GM12892 (cell line): ENCODE data around the gene FBXL17.
"Not testable (repeated sequence)": the region's sequence is repeated elsewhere in the genome, so short reads cannot be mapped to it uniquely, and the experiment has no call there.

Experiments used
- DNase-seq: peaks from one replicate; pipeline ENCODE4 v3.0.0; 2011; ENCODE audit not compliant: insufficient read length
- FAIRE-seq: peaks from 2 replicates; lab custom pipeline; 2011; peaks lifted over from hg19 to GRCh38; lab: Jason Lieb, UNC
- POLR2A ChIP-seq: IDR thresholded peaks from 2 replicates; pipeline ENCODE4 v1.6.1; 2011; ENCODE audit warnings: low read depth, low read length, control low read depth
- POLR2AphosphoS5 ChIP-seq: IDR thresholded peaks from 2 replicates; pipeline ENCODE4 v1.6.1; 2011; ENCODE audit warnings: low read depth, low read length, control low read depth
- TAF1 ChIP-seq: IDR thresholded peaks from 2 replicates; pipeline ENCODE4 v1.6.1; 2011; ENCODE audit warnings: low read depth, mild to moderate bottlenecking, control low read depth, low read length, borderline replicate concordance

Gene FBXL17

DNA sequence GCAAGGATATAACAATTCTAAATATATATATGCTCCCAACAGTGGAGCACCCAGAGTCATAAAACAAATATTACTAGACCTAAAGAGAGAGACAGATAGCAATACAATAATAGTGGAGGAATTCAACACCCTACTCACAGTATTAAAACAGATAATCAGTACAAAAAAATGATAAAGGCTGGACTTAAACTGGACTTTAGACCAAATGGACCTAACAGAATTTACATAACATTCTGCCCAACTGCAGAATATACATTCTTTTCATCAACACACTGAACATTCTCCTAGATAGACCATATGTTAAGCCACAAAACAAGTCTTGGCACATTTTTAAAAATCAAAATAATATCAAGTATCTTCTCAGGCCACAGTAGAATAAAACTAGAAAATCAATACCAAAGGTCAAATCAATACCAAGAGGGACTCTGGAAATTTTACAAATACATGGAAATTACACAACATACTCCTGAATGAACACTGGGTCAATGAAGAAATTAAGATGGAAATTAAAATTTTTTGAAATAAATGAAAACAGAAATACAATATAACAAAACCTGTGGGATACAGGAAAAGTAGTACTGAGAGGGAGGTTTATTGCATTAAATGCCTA is 100.8 kb downstream of the FBXL17 start:
- FAIRE-seq (no peak), DNase-seq (no peak)
- TF ChIP-seq POLR2AphosphoS5 (no peak), TAF1 (no peak), POLR2A (no peak)

DNA sequence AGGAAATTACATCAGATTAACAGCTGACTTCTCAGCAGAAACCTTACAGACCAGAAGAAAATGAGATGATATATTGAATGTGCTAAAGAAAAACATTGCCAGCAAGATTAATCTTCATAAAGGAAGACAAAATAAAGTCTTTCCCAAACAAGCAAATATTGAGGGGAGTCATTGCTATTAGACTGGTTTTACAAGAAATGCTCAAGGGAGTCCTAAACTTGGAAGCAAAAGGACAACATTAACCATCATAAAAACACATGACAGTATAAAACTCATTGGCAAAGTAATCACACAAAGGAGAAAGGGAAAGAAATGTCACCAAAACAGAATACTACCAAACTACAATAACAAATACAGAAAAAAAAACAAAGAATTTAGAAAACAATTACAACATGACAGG is 101.7 kb downstream of the FBXL17 start:
- no peak for TF ChIP-seq POLR2AphosphoS5
- no peak for TF ChIP-seq POLR2A
- TF ChIP-seq TAF1: no peak
- DNase-seq (no peak), FAIRE-seq (no peak)

DNA sequence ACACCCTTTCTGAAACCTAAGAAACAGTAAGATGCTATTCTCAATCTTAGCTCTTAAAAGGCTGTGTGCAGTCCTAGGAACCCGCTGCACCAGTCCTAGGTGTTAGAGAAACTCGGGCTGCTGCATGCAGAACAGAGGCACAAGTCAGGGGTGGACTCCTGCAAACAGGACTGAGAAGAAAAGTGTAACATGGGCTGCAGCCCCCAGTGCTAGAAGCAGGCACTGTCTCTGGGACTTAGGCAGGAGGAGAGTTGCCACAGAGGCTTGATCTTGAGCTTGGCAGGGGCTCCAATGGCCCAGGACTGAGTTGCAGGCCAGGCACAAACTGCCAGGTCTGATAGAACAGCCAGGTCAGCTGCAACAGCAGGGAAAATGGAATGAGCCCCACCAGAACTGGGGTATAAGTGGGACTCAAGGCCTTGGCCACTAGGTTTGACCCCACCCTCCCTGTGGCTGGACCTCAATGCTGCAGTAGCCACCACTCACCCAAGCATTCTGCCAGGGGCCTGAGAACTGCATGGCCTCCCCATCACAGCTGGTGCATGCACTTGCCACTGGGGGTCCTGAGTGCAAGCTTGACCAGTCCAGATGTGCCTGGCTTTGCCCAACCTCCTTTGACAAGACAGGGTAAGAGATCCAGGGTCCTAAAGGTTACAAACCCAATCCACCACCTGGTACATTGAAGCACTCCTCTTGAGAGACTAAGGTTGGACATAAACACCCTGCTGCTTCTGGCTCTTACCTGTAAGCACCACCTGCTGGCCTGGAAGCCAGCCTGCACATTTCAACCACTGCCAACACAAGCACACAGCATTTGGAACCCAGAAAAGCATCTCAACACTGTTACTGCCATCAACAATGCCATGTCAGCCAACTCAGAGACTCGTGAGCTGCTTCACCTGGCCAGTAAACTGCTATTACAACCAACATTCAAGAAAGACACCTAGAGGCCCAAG is 103.3 kb downstream of the FBXL17 start:
- TF ChIP-seq TAF1: no peak
- TF ChIP-seq POLR2A: no peak
- TF ChIP-seq POLR2AphosphoS5: no peak
- DNase-seq (no peak), FAIRE-seq (no peak)

DNA sequence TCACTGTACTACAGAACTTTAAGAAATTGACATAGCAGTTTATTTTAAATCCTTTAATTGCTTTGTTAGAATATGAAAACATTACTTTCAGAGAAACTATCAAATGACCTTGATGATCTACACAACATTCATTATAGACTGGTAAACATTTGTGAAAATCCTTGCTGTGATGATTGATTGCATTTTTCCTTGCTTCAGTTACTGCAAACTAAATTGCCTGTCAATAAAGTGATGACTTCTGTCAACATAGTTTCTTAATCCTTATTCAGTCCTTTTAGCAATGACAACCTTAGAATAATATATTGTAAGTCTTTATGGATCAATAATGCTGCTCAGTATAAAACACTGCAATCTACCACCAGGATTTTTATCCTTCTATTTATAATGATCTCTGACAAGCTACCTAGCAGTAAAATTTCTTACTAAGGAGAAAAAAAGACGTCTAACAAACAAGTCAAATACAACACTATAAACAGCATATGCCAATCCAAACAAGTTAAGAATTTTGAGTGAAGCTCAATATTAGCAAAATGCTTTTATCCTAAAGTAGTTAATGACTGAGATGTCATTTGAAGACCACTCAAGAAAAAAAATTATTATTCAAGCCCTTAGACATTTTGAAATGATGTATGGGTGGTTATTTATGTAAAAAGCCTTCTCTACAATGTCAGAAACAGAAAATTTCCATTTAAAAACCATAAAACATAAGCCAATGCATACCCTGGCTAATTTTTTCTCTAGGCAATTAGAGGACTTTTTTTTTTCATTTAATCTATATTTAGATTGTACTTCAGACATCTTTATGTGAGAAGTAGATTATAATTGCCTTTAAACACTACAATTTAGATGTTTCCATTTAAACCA is 105.5 kb downstream of the FBXL17 start:
- TF ChIP-seq POLR2A (no peak), POLR2AphosphoS5 (no peak), TAF1 (no peak)
- FAIRE-seq (no peak), DNase-seq (no peak)

DNA sequence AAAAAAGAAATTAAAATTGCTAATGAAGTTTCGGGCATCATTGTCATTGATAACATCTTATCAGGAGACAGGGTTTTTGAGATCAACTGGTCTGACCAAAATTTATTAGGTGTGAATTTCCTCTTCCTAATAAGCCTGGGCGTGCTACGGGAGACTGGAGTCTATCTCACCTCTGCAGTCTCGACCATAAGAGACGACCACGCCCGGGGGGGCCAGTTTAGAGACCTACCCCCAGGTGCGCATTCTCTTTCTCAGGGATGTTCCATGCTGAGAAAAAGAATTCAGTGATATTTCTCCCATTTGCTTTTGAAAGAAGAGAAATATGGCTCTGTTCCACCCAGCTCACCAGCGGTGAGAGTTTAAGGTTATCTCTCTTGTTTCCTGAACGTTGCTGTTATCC is 107.8 kb downstream of the FBXL17 start:
- DNase-seq, FAIRE-seq: not testable (repeated sequence)

DNA sequence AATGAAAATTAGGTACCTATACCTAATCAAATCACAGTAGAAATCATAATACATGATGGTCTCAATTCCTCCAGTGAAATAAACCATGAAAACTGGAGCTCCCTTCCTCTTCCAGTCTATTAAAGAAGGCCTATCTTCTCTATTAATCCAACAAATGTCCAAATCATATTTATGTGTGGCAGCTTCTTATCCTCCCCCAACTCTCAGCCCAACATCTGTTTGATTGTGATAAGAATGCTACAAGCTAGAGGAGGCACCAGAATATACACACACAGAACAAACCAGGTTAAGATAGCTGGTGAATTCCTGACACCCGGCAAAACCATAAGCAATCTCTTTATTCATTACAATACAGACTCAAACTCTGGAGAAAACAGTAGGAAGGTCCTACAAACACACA is 110.8 kb downstream of the FBXL17 start:
- TF ChIP-seq TAF1 (no peak), POLR2A (no peak), POLR2AphosphoS5 (no peak)
- FAIRE-seq (no peak), DNase-seq (no peak)

DNA sequence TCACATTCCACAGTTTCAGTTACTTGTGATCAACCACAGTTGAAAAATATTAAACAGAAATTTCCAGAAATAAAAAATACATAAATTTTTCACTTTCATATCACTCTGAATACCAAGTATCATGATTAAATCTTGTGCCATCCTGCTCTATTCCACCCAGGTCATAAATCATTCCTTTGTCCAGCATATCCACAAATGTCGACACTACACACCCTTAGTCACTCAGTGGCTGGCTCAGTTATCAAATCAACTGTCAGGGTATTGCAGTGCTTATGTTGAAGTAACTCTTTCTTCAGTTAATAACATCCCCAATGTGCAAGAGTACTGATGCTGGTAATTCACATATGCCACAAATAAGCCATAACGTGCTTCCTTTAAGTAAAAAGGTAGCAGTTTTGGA is 115.7 kb downstream of the FBXL17 start:
- DNase-seq (no peak), FAIRE-seq (no peak)
- TF ChIP-seq POLR2AphosphoS5: no peak
- TF ChIP-seq POLR2A: no peak
- no peak for TF ChIP-seq TAF1

DNA sequence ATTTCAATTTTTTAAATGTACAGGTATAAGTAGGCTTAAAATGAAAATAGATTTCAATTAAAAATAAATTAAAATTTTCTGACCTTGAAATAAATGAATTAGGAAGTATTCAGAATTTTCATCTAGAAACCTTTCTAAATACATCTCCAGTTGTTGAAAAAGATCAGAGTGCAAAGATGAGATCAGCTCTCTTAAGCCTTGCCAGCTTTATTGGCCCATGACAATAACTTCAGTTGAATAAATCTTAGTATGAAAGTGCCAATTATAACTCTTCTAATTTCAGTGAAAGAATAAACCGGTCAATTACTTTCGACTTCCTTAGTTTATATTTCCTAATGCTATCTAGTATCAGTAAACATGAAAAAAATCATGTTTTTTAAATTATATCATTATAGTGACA is 117.4 kb downstream of the FBXL17 start:
- DNase-seq (no peak), FAIRE-seq (no peak)
- no peak for TF ChIP-seq TAF1
- no peak for TF ChIP-seq POLR2AphosphoS5
- TF ChIP-seq POLR2A: no peak

DNA sequence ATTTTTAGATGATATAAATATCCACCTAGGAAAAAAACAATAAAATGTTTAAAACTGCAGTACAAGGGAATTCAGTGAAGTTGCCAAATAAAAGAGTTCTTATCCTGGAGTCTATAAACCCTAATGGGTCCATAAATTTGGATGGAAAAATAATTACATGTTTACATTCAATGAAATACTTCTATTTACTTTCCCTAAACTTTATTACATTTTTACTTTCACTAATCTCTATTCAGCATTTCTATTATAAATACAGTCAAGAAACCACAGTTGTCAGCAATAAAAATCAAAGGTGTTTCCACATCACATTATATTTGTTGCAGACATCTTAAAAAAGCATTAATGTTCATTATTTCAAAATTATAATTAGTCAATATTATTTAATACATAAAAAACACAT is 118.6 kb downstream of the FBXL17 start:
- DNase-seq (no peak), FAIRE-seq (no peak)
- TF ChIP-seq TAF1 (no peak), POLR2AphosphoS5 (no peak), POLR2A (no peak)

DNA sequence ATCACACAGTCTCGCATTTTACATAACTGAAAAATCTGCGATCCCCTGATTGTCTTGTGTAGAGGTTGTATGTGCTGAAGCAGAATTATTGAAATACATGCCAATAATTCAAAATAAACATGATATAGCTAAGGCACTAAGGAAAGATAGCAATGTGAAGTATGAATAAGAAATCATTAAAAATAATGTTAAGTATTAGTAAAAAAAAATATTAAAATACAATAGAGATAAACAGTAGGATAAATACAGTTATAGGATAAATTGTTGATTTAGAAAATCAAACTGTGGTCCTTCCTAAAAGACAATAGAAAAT is 121.1 kb downstream of the FBXL17 start:
- no peak for FAIRE-seq
- TF ChIP-seq TAF1: no peak
- TF ChIP-seq POLR2A: no peak
- TF ChIP-seq POLR2AphosphoS5: no peak
- DNase-seq: no peak

DNA sequence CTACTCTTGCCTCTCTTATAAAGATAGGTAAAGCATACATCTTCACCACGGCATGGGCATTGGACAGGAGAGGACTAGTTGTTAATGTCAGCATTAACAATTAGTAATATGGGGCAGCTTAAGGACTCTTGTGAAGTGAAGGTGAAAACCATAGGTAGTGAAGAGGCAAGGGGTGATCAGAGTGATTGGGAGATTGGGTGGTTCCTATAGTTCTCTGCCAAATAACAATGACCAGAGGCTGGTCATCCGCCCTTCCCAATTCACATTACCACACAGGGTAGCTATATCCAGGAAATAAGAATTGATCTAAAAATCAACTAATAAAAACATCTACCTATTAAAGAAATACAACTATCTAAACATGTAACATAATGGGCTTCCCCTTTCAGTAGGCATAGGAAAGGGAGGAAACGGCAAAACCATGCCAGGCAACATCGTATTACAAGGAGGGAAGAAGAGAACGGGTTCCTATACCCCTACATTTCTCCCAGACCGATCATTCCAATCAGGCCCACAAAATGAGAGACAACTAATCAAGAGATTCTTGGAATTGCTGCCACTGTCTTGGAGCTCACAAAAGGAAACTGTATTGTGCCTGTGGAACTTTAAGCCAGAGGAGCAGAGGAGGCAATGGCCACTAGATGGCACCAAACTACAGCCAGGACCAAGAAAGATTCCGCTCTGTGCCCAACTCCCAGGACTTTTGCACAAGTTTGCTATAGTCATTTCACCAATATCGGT is 121.6 kb downstream of the FBXL17 start:
- DNase-seq (peak; percentile 2), FAIRE-seq (peak; percentile 83)
- TF ChIP-seq POLR2AphosphoS5 (no peak), POLR2A (no peak), TAF1 (no peak)
